ENCODE results near the gene ITGA8.

GRCh38 chr10:15489431-15489830, 230.3 kb downstream of the ITGA8 start:
- TF ChIP-seq CTCF (IDR thresholded peaks at IDR 0.05): no peak
- TF ChIP-seq POLR2A (IDR thresholded peaks at IDR 0.05): no peak
